Panc1 (cell line): ENCODE data around the gene PRPF40A.

Experiments used
- CTCF ChIP-seq: fragments of 450-650 bp; IDR thresholded peaks from 2 replicates; pipeline ENCODE4 v1.5.1; 2017; ENCODE audit warnings: mild to moderate bottlenecking
- SIN3A ChIP-seq: IDR thresholded peaks from 2 replicates; pipeline ENCODE4 v1.6.1; 2012; ENCODE audit warnings: low read depth, mild to moderate bottlenecking, low read length, moderate library complexity, borderline replicate concordance; ENCODE audit not compliant: insufficient read depth
- TF ChIP-seq, protein P1 (sequence below), 2 experiments: IDR thresholded peaks; 2 replicates each; pipeline ENCODE4 v1.6.1; 2011 to 2012; ENCODE audit warnings: low read depth in 2 of 2, control low read depth in 1 of 2, low read length in 1 of 2, mild to moderate bottlenecking in 1 of 2, moderate library complexity in 1 of 2; ENCODE audit not compliant: insufficient read depth in 1 of 2

GRCh38 chr2:152766928-152767327 is 49.7 kb upstream of the PRPF40A start:
- TF ChIP-seq CTCF: no peak
- TF ChIP-seq, protein P1, sequence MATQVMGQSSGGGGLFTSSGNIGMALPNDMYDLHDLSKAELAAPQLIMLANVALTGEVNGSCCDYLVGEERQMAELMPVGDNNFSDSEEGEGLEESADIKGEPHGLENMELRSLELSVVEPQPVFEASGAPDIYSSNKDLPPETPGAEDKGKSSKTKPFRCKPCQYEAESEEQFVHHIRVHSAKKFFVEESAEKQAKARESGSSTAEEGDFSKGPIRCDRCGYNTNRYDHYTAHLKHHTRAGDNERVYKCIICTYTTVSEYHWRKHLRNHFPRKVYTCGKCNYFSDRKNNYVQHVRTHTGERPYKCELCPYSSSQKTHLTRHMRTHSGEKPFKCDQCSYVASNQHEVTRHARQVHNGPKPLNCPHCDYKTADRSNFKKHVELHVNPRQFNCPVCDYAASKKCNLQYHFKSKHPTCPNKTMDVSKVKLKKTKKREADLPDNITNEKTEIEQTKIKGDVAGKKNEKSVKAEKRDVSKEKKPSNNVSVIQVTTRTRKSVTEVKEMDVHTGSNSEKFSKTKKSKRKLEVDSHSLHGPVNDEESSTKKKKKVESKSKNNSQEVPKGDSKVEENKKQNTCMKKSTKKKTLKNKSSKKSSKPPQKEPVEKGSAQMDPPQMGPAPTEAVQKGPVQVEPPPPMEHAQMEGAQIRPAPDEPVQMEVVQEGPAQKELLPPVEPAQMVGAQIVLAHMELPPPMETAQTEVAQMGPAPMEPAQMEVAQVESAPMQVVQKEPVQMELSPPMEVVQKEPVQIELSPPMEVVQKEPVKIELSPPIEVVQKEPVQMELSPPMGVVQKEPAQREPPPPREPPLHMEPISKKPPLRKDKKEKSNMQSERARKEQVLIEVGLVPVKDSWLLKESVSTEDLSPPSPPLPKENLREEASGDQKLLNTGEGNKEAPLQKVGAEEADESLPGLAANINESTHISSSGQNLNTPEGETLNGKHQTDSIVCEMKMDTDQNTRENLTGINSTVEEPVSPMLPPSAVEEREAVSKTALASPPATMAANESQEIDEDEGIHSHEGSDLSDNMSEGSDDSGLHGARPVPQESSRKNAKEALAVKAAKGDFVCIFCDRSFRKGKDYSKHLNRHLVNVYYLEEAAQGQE (IDR thresholded peaks at IDR 0.05; ENCODE audit: insufficient read depth in 1 of 2, low read depth in 2 of 2, low read length in 1 of 2): no peak
- no peak for TF ChIP-seq SIN3A
